ENCODE measurements around the gene VWA3B. TPM values are rescaled to one million over a fixed set of nuclear protein-coding genes. Genes with fewer than 3 reads are reported as not detected.

VWA3B gene
- polyA plus RNA-seq, 1 donor (not counting 4 experiments of a cell fraction or from before 2014, with no cell fraction given) = not detected

GRCh38 chr2:98308068-98308467 is 221.1 kb downstream of the VWA3B start:
- peaks cover 8% of the 10 kb centered on the region for H3K27me3 ChIP-seq (ENCODE audit: control insufficient read depth, extremely low read depth, insufficient read depth, low read length)
- no peak for DNase-seq (ENCODE audit: low read depth, low spot score)
- H3K4me3 ChIP-seq (ENCODE audit: control insufficient read depth in 2 of 3, extremely low read depth in 1 of 3, insufficient read depth in 2 of 3, low read depth in 1 of 3, low read length in 3 of 3) = no peak overlapping the region
- H3K4me2 ChIP-seq (ENCODE audit: control insufficient read depth, extremely low read depth, insufficient read depth, low read depth, low read length) = no peak overlapping the region
- H3K36me3 ChIP-seq (ENCODE audit: control insufficient read depth in 2 of 2, extremely low read depth in 1 of 2, insufficient read depth in 2 of 2, low read length in 2 of 2) = no peaks in the 10 kb centered on the region
- H3K9me1 ChIP-seq (ENCODE audit: control insufficient read depth, extremely low read depth, insufficient read depth, low read length) = no peaks in the 10 kb centered on the region
- H3K9ac ChIP-seq (ENCODE audit: control insufficient read depth, extremely low read depth, insufficient read depth, low read length) = no peak overlapping the region
- no peaks in the 10 kb centered on the region for H3K9me3 ChIP-seq (ENCODE audit: control insufficient read depth, low read depth, low read length)
- H3K27ac ChIP-seq (ENCODE audit: control insufficient read depth, insufficient read depth, low read length) = no peak overlapping the region
- TF ChIP-seq CTCF (optimal IDR thresholded peaks at IDR 0.05 in 1 of 3, IDR thresholded peaks at IDR 0.05 in 1 of 3, conservative IDR thresholded peaks at IDR 0.05 in 1 of 3; ENCODE audit: extremely low read depth in 1 of 3, insufficient read depth in 2 of 3, low read length in 3 of 3) (no peak), EZH2 (IDR thresholded peaks at IDR 0.05; ENCODE audit: low read length) (no peak)
- H3K4me1 ChIP-seq (ENCODE audit: control insufficient read depth, extremely low read depth, insufficient read depth, low read length) = no peaks in the 10 kb centered on the region
- no peaks in the 10 kb centered on the region for H4K20me1 ChIP-seq (ENCODE audit: control insufficient read depth, extremely low read depth, insufficient read depth, low read length)
- no peaks in the 10 kb centered on the region for H3K79me2 ChIP-seq (ENCODE audit: control insufficient read depth, insufficient read depth, low read length)
- dilution Hi-C loops (cut with MboI; ENCODE audit: extremely low pct_ligation_motif_present, low sequenced_read_pairs) = no loop called here
- H2AFZ ChIP-seq (ENCODE audit: control insufficient read depth, low read length) = no peak overlapping the region
- no peak for FAIRE-seq

- dilution Hi-C loops (cut with MboI; ENCODE audit: extremely low pct_ligation_motif_present, low sequenced_read_pairs) = no loop called here
- Histone ChIP-seq H3K27me3 (ENCODE audit: control insufficient read depth, extremely low read depth, insufficient read depth, low read length) (peaks cover 8% of the 10 kb centered on the region), H2AFZ (ENCODE audit: control insufficient read depth, low read length) (no peak overlapping the region)
Measured at GRCh38 chr2:98308532-98308931, 221.6 kb downstream of the VWA3B start.

More at GRCh38 chr2:98308532-98308931, 221.6 kb downstream of the VWA3B start:
- no peaks in the 10 kb centered on the region for H3K36me3 ChIP-seq (ENCODE audit: control insufficient read depth in 2 of 2, extremely low read depth in 1 of 2, insufficient read depth in 2 of 2, low read length in 2 of 2)
- TF ChIP-seq EZH2 (IDR thresholded peaks at IDR 0.05; ENCODE audit: low read length) (no peak), CTCF (optimal IDR thresholded peaks at IDR 0.05 in 1 of 3, IDR thresholded peaks at IDR 0.05 in 1 of 3, conservative IDR thresholded peaks at IDR 0.05 in 1 of 3; ENCODE audit: extremely low read depth in 1 of 3, insufficient read depth in 2 of 3, low read length in 3 of 3) (no peak)
- H4K20me1 ChIP-seq (ENCODE audit: control insufficient read depth, extremely low read depth, insufficient read depth, low read length) = no peaks in the 10 kb centered on the region
- H3K9ac ChIP-seq (ENCODE audit: control insufficient read depth, extremely low read depth, insufficient read depth, low read length) = no peak overlapping the region
- H3K4me1 ChIP-seq (ENCODE audit: control insufficient read depth, extremely low read depth, insufficient read depth, low read length) = no peaks in the 10 kb centered on the region
- no peak overlapping the region for H3K27ac ChIP-seq (ENCODE audit: control insufficient read depth, insufficient read depth, low read length)
- no peaks in the 10 kb centered on the region for H3K9me1 ChIP-seq (ENCODE audit: control insufficient read depth, extremely low read depth, insufficient read depth, low read length)
- no peaks in the 10 kb centered on the region for H3K9me3 ChIP-seq (ENCODE audit: control insufficient read depth, low read depth, low read length)
- no peaks in the 10 kb centered on the region for H3K79me2 ChIP-seq (ENCODE audit: control insufficient read depth, insufficient read depth, low read length)
- H3K4me2 ChIP-seq (ENCODE audit: control insufficient read depth, extremely low read depth, insufficient read depth, low read depth, low read length) = no peak overlapping the region
- no peak overlapping the region for H3K4me3 ChIP-seq (ENCODE audit: control insufficient read depth in 2 of 3, extremely low read depth in 1 of 3, insufficient read depth in 2 of 3, low read depth in 1 of 3, low read length in 3 of 3)
- DNase-seq (ENCODE audit: low read depth, low spot score) (no peak), FAIRE-seq (no peak)

Measured in keratinocyte (primary cell).